Measurements from ENCODE around the gene PTGES3. TPM values are rescaled to one million over a fixed set of nuclear protein-coding genes. Genes with fewer than 3 reads are reported as not detected.

Gene PTGES3
- total RNA-seq, 2 donors from 2014 or later: 166 to 192 TPM

DNA sequence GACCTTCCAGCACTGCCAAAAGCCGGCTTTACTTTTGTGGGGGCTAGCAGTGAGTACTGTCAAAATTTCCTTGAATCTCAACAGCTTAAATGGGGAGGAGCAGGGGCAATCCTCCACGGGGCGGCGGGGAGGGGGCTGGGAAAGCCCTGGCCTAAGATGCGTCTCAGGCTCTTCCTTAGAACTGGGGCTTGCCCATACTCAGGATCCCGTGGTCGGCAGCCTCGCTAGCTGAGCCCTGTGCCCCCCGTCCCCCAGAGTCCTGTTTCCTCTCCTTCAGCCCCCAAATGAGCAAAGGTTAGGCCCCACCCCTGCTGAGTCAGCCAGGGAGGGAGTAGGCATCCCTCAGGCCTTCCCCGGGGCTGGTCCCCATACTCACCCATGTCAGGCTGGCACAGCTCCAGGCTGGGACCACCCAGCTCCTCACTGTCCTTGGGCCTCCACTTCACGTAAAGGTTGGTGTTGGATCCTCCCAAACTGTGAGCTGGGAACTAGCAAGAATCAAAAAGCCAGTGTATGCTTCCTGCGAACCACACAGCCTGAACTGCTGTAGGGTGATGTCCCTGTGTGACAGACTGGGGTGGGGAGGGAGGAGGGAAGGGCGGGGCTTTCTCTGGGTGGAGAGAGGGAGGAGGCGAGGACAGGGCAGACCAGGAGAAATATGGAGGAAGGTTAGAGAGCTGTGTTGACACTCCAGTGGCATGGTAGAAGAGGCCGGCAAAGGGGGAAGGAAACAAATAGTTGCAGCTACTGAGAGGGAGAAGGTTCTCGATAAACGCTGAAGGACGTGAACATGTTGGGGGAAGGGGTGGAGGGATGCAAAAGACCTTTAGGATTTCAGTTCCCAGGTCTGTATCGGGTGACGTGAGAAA lies 52.0 kb downstream of the PTGES3 start:
- Mint-ChIP-seq H3K9me3 (no peaks in the 10 kb centered on the region), H3K36me3 (ENCODE audit: insufficient read depth in 2 of 2) (peaks cover 7 to 27% of the 10 kb centered on the region in 2 donors), H3K27ac (peak overlapping the region; percentile 84), H3K4me1 (ENCODE audit: low read depth) (peaks cover 80% of the 10 kb centered on the region), H3K27me3 (ENCODE audit: low read depth) (no peaks in the 10 kb centered on the region), H3K4me3 (peak overlapping the region; percentile 90 to 100)
- DNase-seq: peak; percentile 81 to 86
- ATAC-seq (replicated peaks in 1 of 2): peak; percentile 75 to 80

DNA sequence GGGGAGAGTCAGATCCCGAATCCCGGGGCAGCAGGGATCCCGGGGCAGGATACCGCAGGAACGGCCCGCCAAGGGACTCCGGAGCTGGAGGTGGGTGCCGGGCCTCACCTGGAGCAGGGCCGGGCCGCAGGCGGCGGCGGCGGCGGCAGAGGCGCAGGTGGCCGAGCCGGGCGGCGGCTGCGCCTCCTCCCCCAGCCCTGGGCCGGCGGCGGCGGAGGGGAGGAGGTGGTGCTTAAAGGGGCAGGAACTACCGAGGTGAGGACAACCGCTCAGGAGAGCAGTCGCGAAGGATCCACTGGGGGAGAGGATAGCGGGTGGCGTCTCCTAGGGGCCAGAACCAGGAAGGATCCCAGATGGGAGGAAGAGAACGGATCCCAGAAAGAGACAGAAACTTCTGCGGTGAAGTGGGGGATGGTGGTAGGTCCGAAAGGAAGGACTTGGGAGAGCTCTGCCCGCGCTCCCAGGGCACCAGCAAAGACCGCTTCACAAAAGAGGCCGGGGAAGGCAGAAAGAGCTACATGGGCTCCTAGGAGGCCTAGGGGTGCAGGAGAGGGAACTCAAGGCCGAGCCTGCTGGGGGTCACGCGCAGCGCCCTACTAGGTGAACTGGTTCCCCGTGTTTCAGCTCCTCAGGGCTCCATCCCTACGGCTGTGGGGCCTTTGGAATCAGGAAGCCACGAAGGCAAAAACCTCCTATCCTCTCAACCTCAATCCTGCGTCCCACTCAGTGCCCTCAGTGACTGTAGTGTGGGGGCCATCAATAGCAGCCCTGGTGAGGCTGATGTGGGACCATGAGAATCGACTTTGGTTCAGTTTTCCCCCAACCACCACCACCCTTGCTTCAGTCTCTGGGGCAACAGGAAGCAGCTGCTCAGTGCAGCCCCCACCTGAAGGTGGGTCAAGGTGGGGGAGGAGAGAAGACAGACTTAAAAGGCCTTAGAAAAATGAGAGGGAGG lies 53.0 kb downstream of the PTGES3 start:
- H3K27me3 Mint-ChIP-seq (ENCODE audit: low read depth): no peaks in the 10 kb centered on the region
- no peaks in the 10 kb centered on the region for H3K9me3 Mint-ChIP-seq
- peak overlapping the region; percentile 91 for H3K27ac Mint-ChIP-seq
- ATAC-seq (replicated peaks in 1 of 2): peak; percentile 41 to 48
- peaks cover 7 to 26% of the 10 kb centered on the region in 2 donors for H3K36me3 Mint-ChIP-seq (ENCODE audit: insufficient read depth in 2 of 2)
- H3K4me1 Mint-ChIP-seq (ENCODE audit: low read depth): peaks cover 82% of the 10 kb centered on the region
- peak; percentile 82 to 84 for DNase-seq
- peak overlapping the region; percentile 90 to 100 for H3K4me3 Mint-ChIP-seq

DNA sequence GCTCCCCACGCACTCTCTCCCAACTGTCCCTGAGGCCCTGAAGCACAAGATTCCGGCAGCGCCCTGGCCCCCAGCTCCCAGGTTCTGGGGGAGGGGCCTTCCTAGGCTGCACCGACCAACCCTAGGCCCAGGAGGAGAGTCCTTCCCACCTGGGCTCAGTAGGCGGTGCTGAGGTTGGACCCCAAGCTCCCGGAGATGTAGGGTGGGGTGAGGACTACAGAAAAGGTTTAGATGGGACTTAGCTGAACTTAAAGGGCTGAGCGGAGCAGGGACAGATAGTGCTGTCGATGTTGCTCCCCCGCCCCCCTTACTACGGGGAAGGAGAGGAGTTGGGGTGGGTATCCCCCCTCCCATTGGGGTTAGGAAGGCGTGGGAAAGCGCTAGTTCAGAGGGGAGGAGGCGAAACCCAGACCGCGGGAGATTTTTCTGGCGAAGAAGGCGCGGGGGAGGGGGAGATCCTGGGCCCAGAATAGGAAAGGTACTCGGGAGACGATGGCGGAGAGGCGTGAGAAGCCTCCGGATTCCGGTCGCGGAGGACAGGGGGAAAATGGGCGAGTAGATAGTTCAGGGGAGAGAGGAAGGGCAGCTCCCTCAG lies 53.7 kb downstream of the PTGES3 start:
- Mint-ChIP-seq H3K27ac (peak overlapping the region; percentile 91), H3K9me3 (no peaks in the 10 kb centered on the region), H3K4me1 (ENCODE audit: low read depth) (peaks cover 78% of the 10 kb centered on the region), H3K27me3 (ENCODE audit: low read depth) (no peaks in the 10 kb centered on the region), H3K36me3 (ENCODE audit: insufficient read depth in 2 of 2) (peaks cover 4 to 22% of the 10 kb centered on the region in 2 donors), H3K4me3 (peak overlapping the region; percentile 90 to 100)
- DNase-seq: peak; percentile 27 to 38
- ATAC-seq (replicated peaks in 1 of 2): no peak

DNA sequence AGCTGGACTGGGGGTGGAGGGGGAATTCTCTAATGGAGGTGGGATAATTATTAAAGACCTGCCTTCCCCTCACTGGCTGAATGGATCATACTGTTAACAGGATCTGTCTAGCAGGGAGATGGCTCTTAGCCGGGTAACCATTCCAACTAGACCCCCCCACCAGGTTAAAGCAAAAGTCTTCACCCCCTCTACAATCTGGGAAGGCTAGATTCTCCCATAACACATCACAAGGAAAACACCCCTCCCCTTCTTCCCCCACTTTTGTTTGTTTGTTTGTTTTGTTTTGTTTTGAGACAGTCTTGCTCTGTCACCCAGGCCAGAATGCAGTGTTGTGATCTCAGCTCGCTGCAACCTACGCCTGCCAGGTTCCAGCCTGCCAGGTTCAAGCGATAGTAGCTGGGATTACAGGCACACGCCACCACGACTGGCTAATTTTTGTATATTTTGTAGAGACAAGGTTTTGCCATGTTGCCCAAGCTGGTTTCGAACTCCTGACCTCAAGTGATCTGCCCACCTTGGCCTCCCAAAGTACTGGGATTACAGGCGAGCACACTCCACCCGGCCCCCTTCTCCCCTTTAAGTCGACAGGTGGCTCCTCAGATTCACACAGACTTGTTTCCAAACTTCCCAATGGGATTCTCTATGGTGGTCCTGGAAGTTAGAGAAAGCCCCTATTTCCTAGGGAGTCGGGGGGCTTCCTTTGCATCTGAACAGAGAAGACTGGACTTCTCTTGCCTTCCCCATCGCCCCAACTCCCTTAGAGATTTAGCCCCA lies 54.4 kb downstream of the PTGES3 start:
- DNase-seq (no peak), ATAC-seq (replicated peaks in 1 of 2) (no peak)
- Mint-ChIP-seq H3K9me3 (no peaks in the 10 kb centered on the region), H3K4me3 (peak overlapping the region; percentile 90 to 100), H3K27me3 (ENCODE audit: low read depth) (no peaks in the 10 kb centered on the region), H3K27ac (peak overlapping the region; percentile 91), H3K4me1 (ENCODE audit: low read depth) (peaks cover 81% of the 10 kb centered on the region), H3K36me3 (ENCODE audit: insufficient read depth in 2 of 2) (peaks cover 7 to 20% of the 10 kb centered on the region in 2 donors)

DNA sequence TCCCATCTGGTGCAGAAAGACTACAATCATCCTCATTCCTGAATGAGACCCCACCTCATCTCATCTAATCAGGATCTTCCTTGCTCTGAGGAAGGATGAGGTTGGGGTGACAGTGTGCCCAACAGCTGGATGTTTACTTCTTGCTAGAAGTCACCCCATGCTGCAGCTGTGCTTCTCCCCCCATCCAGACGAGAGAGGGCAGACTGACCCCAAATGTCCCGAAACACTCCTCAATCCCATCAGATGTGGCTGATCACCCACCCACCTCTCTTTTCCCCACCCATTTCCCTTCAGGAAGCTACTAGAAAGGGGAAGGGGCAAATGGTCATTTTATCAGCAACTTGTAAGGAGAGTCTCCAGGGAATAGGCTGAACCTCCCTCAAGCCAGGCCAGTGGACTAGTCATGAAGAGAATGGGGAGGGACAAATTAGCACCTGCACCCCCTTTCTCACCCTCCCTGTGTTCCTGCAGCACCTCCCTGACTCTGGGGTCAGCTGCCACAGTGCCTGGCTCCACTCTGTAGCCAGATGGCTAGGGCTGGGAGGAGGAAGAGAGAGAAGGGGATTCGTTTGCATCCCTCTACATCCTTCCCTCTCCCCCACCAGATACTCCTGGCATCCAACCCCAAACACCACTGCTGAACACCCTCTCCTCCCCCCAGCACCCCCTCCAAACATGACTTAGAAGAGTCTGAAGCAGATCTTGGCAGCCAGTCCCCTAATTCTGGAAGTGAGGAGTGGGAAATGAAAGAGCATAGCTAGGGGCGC lies 55.2 kb downstream of the PTGES3 start:
- no peak for ATAC-seq (replicated peaks in 1 of 2)
- no peak for DNase-seq
- H3K4me3 Mint-ChIP-seq: peak overlapping the region; percentile 90 to 100
- H3K4me1 Mint-ChIP-seq (ENCODE audit: low read depth): peaks cover 87% of the 10 kb centered on the region
- no peaks in the 10 kb centered on the region for H3K27me3 Mint-ChIP-seq (ENCODE audit: low read depth)
- no peaks in the 10 kb centered on the region for H3K9me3 Mint-ChIP-seq
- no peak overlapping the region for H3K27ac Mint-ChIP-seq
- peaks cover 9 to 20% of the 10 kb centered on the region in 2 donors for H3K36me3 Mint-ChIP-seq (ENCODE audit: insufficient read depth in 2 of 2)

DNA sequence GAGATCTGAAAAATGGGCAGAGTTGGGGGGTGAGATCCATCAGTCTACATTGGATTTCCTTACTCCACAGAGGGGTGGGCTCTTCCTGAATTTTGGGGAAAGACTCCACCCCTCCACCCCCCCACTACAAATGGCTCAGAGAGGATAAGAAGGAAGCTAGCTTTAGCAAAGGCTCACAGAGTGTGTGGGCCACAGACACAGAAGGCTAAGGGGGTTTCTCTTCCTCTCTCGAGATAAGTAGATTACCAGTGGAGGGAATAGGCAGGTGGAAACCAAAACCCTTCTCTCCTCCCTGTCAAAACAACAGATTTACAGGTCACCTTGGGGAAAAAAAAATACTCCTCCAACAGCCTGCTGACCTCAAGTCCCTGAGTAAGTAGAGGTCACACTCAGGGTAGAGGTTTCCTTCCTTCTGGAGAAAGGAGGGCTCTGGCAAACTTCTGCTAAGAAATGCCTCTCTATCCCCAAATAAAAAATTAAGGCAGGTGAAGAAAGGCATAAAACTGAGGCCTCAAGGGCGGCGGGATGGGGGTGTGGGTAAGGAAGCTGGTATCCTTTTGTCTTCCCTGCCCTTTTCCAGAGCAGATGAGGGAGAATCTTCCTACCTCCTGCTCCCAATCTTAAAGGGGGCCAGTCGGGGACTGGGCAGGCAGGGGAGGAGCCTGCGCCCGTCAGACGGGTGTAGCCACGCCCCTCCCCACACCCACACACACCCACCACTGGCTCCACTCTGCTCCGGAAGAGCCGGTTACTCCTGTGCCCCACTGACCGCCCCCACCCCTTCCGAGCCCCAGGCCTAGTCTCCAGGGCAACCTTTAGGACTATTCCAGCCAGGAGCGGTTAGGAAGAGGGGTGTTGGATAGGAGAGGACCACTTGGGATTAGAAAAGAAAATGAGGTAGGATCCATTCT lies 56.0 kb downstream of the PTGES3 start:
- peaks cover 85% of the 10 kb centered on the region for H3K4me1 Mint-ChIP-seq (ENCODE audit: low read depth)
- H3K36me3 Mint-ChIP-seq (ENCODE audit: insufficient read depth in 2 of 2): peaks cover 9 to 17% of the 10 kb centered on the region in 2 donors
- DNase-seq (peak; percentile 76 to 77), ATAC-seq (replicated peaks in 1 of 2) (peak in 1 of 2 donors; percentile 25)
- H3K27ac Mint-ChIP-seq: peak overlapping the region; percentile 73
- no peaks in the 10 kb centered on the region for H3K9me3 Mint-ChIP-seq
- H3K27me3 Mint-ChIP-seq (ENCODE audit: low read depth): no peaks in the 10 kb centered on the region
- H3K4me3 Mint-ChIP-seq: peak overlapping the region; percentile 90 to 100

DNA sequence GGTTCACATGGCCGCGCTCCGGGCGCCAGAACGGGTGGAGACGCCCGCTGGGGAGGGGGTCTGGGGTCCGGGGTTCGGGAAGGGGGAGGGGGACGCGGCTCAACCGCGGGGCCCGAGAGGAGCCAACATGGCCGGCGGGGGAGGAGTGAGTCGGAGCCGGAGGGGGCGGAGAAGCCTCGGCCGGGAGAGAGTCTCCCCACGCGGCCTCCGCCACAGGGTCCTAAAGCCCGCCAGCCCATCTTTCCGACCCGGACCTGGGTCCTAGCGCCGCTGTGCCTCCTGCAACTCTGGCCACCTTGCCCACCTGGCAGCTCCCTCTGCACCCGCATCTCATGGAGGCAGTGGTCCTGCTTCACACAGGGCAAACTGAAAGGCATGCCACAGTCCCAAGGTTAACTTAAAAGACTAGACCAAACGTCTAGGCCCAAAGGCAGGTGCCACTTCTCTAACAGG lies 57.9 kb downstream of the PTGES3 start, which contains the start of gene BAZ2A:
TSS of gene BAZ2A (minus strand) at position 147 of the 453 bp plus-strand sequence. CDS start 12,796 bp downstream, outside the sequence.
- Mint-ChIP-seq H3K27ac (peak within 1 kb of the TSS; percentile 75), H3K27me3 (ENCODE audit: low read depth) (no peaks in the 10 kb centered on the region), H3K36me3 (ENCODE audit: insufficient read depth in 2 of 2) (peaks cover 9 to 19% of the 10 kb centered on the region in 2 donors), H3K4me3 (peak within 1 kb of the TSS; percentile 90 to 100), H3K4me1 (ENCODE audit: low read depth) (peaks cover 83% of the 10 kb centered on the region), H3K9me3 (no peaks in the 10 kb centered on the region)
- ATAC-seq (replicated peaks in 1 of 2) (peak; percentile 70 to 75), DNase-seq (peak; percentile 89 to 91)

DNA sequence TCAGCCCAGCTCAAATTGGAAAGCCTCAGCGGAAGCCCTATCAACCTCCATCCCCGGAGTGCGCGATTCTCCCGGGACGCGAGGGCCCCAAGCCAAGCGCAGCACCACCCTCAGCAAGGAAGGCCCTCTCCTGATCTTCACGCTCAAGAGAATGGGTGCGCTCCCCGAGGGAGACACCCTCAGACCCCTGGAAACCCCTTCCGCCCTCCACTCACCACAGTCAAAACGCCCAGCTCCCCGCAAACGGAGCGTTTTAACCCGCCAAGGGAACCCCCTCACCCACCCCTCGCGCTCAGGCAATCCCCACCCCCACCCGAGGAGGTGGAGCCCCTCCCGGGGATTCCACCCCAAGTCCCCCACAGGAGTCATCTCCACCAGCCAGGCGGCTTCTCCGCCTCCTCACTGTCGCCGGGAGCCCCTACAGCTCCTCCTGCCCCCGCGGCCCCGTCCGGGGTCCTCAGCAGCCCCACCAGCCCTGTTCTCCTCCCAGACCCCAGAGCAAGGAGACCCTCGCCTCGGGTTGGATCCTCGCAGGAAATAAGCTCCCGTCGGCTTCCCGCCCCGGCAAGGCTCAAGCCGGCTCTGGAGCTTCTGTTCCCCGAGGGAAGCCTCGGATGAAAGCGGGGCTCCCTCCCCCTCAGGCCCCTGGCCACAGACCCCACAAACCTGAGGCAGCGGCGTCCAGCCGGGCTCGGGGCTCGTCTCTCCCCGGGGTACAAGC lies 58.5 kb downstream of the PTGES3 start:
- DNase-seq (peak; percentile 63 to 66), ATAC-seq (replicated peaks in 1 of 2) (peak; percentile 27 to 29)
- Mint-ChIP-seq H3K27ac (peak overlapping the region; percentile 75), H3K27me3 (ENCODE audit: low read depth) (no peaks in the 10 kb centered on the region), H3K36me3 (ENCODE audit: insufficient read depth in 2 of 2) (peaks cover 9 to 19% of the 10 kb centered on the region in 2 donors), H3K4me1 (ENCODE audit: low read depth) (peaks cover 80% of the 10 kb centered on the region), H3K4me3 (peak overlapping the region; percentile 90 to 100), H3K9me3 (no peaks in the 10 kb centered on the region)

DNA sequence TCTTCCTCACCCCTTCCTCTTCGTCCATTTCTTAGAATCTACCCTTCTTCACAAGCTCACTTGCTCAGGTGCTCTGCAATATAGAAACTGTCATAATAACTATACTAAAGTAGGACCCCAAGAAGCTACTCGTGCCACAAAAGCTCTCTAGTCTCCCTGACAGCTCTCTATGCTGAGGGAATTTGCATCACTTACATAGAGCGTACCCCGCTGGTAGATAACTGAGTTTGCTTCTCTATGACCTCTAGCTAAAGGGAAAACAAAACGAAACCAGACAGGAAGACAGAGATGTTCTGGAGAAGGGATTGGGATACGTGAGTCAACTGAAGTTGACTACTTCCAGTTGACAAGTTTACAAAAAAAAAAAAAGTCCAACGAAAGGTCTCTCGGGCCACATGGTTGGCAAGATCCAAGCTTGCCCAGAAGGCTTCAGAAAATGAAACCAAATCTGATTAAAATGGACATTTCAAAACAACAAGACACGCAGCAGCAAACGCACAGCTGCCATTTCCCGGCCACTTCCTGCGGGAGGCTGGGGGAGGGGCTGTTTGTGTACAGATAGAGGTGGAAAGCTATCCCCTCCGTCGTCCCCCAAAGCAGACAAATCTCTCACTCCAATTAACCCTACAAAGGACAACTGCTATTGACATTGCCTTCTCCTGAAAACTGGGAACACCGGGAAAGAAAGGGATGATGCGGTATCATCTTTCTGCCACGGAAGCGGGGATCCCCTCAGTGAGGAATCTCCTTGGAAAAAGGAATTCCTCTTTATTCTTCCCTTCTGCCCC lies 59.2 kb downstream of the PTGES3 start:
- Mint-ChIP-seq H3K4me3 (peak overlapping the region; percentile 90 to 100), H3K27me3 (ENCODE audit: low read depth) (no peaks in the 10 kb centered on the region), H3K9me3 (no peaks in the 10 kb centered on the region), H3K27ac (peak overlapping the region; percentile 75), H3K36me3 (ENCODE audit: insufficient read depth in 2 of 2) (peaks cover 6 to 18% of the 10 kb centered on the region in 2 donors), H3K4me1 (ENCODE audit: low read depth) (peaks cover 81% of the 10 kb centered on the region)
- DNase-seq: peak; percentile 66 to 69
- ATAC-seq (replicated peaks in 1 of 2): peak; percentile 11 to 16

DNA sequence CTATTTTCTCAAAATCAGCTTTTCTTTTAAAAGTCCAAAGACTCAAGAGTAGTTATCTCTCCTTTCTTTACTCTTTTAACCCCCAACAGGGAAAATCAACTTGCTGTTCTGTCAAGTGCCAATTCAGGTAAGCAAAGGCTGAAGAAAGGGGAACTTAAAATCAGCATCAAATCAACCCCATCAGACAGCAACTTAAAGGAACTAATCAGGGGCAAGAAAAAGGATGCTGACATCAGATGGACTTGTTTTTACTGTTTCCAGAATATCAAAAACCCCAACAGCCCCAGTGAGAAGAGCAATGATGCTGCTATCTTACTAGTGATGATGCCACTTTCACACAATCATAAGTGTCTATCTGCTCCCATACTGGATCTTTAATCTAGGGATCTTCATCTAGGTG lies 61.4 kb downstream of the PTGES3 start:
- Mint-ChIP-seq H3K27me3 (ENCODE audit: low read depth) (no peaks in the 10 kb centered on the region), H3K27ac (peak overlapping the region; percentile 92), H3K36me3 (ENCODE audit: insufficient read depth in 2 of 2) (peaks cover 8 to 21% of the 10 kb centered on the region in 2 donors), H3K4me3 (peak overlapping the region in 1 of 2 donors; percentile 58), H3K9me3 (no peaks in the 10 kb centered on the region), H3K4me1 (ENCODE audit: low read depth) (peaks cover 76% of the 10 kb centered on the region)
- ATAC-seq (replicated peaks in 1 of 2) (no peak), DNase-seq (no peak)
